SK-N-MC (cell line): ENCODE data around the gene EWSR1.
A peak's percentile ranks its signal among the peaks of the same experiment; 100 is the strongest.

ENCODE experiments used
- DNase-seq: peaks from one replicate; pipeline ENCODE4 v3.0.0-alpha.2; 2011; ENCODE audit warnings: low read depth, low spot score
- H3K27ac ChIP-seq: fragments of 200-600 bp; sonication (generic); 2 replicates; pipeline ENCODE4 v1.5.1; 2016; ENCODE audit warnings: mixed run types
- H3K36me3 ChIP-seq: fragments of 200-600 bp; sonication (generic); 2 replicates; pipeline ENCODE4 v1.6.1; 2017; ENCODE audit warnings: antibody characterized with exemption, low read length, mixed read lengths; ENCODE audit not compliant: insufficient read depth
- H3K4me3 ChIP-seq: fragments of 200-600 bp; sonication (generic); 2 replicates; pipeline ENCODE4 v1.5.1; 2016
- H3K9ac ChIP-seq: fragments of 200-600 bp; sonication (generic); 2 replicates; pipeline ENCODE4 v1.8.0; 2017; ENCODE audit warnings: mixed run types, mixed read lengths; ENCODE audit not compliant: insufficient read length
- H3K9me3 ChIP-seq: fragments of 200-600 bp; sonication (generic); 2 replicates; pipeline ENCODE4 v1.6.1; 2017; ENCODE audit warnings: low read depth, mild to moderate bottlenecking, antibody characterized with exemption, low read length, moderate library complexity, mixed read lengths
- EZH2 ChIP-seq: fragments of 200-600 bp; sonication (generic); IDR thresholded peaks from one replicate; pipeline ENCODE4 v1.6.1; 2017; ENCODE audit warnings: antibody characterized with exemption
- FOXP2 ChIP-seq: optimal IDR thresholded peaks from 2 replicates; pipeline ENCODE3; 2011; ENCODE audit warnings: mild to moderate bottlenecking, moderate library complexity; ENCODE audit not compliant: insufficient read depth; ENCODE audit errors: extremely low read length, control extremely low read depth
- POLR2AphosphoS5 ChIP-seq: IDR thresholded peaks from 2 replicates; pipeline ENCODE4 v1.6.1; 2012; ENCODE audit warnings: mild to moderate bottlenecking, low read depth, low read length, borderline replicate concordance

Gene EWSR1

GRCh38 chr22:29298641-29299040 lies 30.6 kb downstream of the EWSR1 start:
- Histone ChIP-seq H3K36me3 (peaks cover 56% of the 10 kb centered on the region), H3K9me3 (no peaks in the 10 kb centered on the region), H3K27ac (no peak overlapping the region), H3K9ac (no peak overlapping the region), H3K4me3 (no peak overlapping the region)
- no peak for DNase-seq
- TF ChIP-seq POLR2AphosphoS5 (no peak), FOXP2 (no peak), EZH2 (no peak)

- Histone ChIP-seq H3K27ac (no peak overlapping the region), H3K9ac (no peak overlapping the region), H3K4me3 (no peak overlapping the region), H3K36me3 (peaks cover 50% of the 10 kb centered on the region), H3K9me3 (no peaks in the 10 kb centered on the region)
- no peak for DNase-seq
- no peak for TF ChIP-seq FOXP2
- TF ChIP-seq POLR2AphosphoS5, result no peak
- no peak for TF ChIP-seq EZH2
Measured at GRCh38 chr22:29299136-29299900, 31.2 kb downstream of the EWSR1 start.

GRCh38 chr22:29300467-29300806 lies 32.4 kb downstream of the EWSR1 start:
- H3K9ac ChIP-seq, result no peak overlapping the region
- peaks cover 40% of the 10 kb centered on the region for H3K36me3 ChIP-seq
- TF ChIP-seq POLR2AphosphoS5, result no peak
- TF ChIP-seq FOXP2, result no peak
- TF ChIP-seq EZH2, result no peak
- H3K27ac ChIP-seq, result peak overlapping the region; percentile 36; the same call in 1 of the 2 replicates
- DNase-seq, result no peak
- no peaks in the 10 kb centered on the region for H3K9me3 ChIP-seq
- H3K4me3 ChIP-seq, result no peak overlapping the region

GRCh38 chr22:29300807-29301601 lies 32.9 kb downstream of the EWSR1 start:
- TF ChIP-seq POLR2AphosphoS5, result no peak; the same call in 1 of the 2 replicates
- TF ChIP-seq EZH2, result no peak
- no peak for TF ChIP-seq FOXP2
- Histone ChIP-seq H3K36me3 (peaks cover 34% of the 10 kb centered on the region), H3K9me3 (no peaks in the 10 kb centered on the region), H3K27ac (peak overlapping the region; percentile 46), H3K9ac (no peak overlapping the region), H3K4me3 (no peak overlapping the region)
- no peak for DNase-seq

GRCh38 chr22:29301716-29302401 lies 33.8 kb downstream of the EWSR1 start:
- no peak for DNase-seq
- Histone ChIP-seq H3K36me3 (peaks cover 25% of the 10 kb centered on the region), H3K4me3 (no peak overlapping the region), H3K27ac (peak overlapping the region; percentile 46; the same call in 1 of the 2 replicates), H3K9me3 (no peaks in the 10 kb centered on the region), H3K9ac (no peak overlapping the region)
- TF ChIP-seq FOXP2 (no peak), EZH2 (no peak), POLR2AphosphoS5 (no peak)

GRCh38 chr22:29302402-29302680 lies 34.3 kb downstream of the EWSR1 start:
- H3K9ac ChIP-seq, result no peak overlapping the region

GRCh38 chr22:29302681-29303465 lies 34.8 kb downstream of the EWSR1 start:
- no peak for TF ChIP-seq POLR2AphosphoS5
- TF ChIP-seq EZH2, result no peak
- TF ChIP-seq FOXP2, result no peak
- no peak overlapping the region for H3K9ac ChIP-seq
- H3K27ac ChIP-seq, result no peak overlapping the region
- DNase-seq, result no peak
- no peak overlapping the region for H3K4me3 ChIP-seq
- no peaks in the 10 kb centered on the region for H3K9me3 ChIP-seq
- peaks cover 15% of the 10 kb centered on the region for H3K36me3 ChIP-seq

More at GRCh38 chr22:29302402-29302680, 34.3 kb downstream of the EWSR1 start:
- Histone ChIP-seq H3K9me3 (no peaks in the 10 kb centered on the region), H3K36me3 (peaks cover 20% of the 10 kb centered on the region), H3K27ac (no peak overlapping the region), H3K4me3 (no peak overlapping the region)
- DNase-seq, result no peak
- no peak for TF ChIP-seq FOXP2
- TF ChIP-seq EZH2, result no peak
- no peak for TF ChIP-seq POLR2AphosphoS5

GRCh38 chr22:29305836-29306174 lies 37.7 kb downstream of the EWSR1 start:
- no peaks in the 10 kb centered on the region for H3K36me3 ChIP-seq
- H3K9me3 ChIP-seq, result no peaks in the 10 kb centered on the region
- no peak for TF ChIP-seq FOXP2
- TF ChIP-seq POLR2AphosphoS5, result no peak
- no peak for TF ChIP-seq EZH2
- no peak overlapping the region for H3K27ac ChIP-seq
- H3K9ac ChIP-seq, result no peak overlapping the region
- peak overlapping the region; percentile 90 for H3K4me3 ChIP-seq
- DNase-seq, result no peak
